Hepatocyte (in vitro differentiated cells): ENCODE data around the gene PROK1. TPM values are rescaled to one million over a fixed set of nuclear protein-coding genes. Genes with fewer than 3 reads are reported as not detected.

ENCODE experiments used
- DNase-seq: peaks from one replicate; pipeline ENCODE4 v3.0.0-alpha.2; 2016; ENCODE audit warnings: low spot score
- H2AFZ ChIP-seq: fragments of 200-600 bp; sonication (generic); 2 replicates; pipeline ENCODE4 v1.6.0; 2016; ENCODE audit warnings: antibody characterized with exemption, mild to moderate bottlenecking
- H3K27ac ChIP-seq: fragments of 200-600 bp; sonication (generic); 2 replicates; pipeline ENCODE4 v1.5.1; 2016; ENCODE audit warnings: mild to moderate bottlenecking
- H3K27me3 ChIP-seq: fragments of 200-600 bp; sonication (generic); 2 replicates; pipeline ENCODE4 v1.6.1; 2016
- H3K36me3 ChIP-seq: fragments of 200-600 bp; sonication (generic); replicated peaks from 2 replicates; pipeline ENCODE4 v1.5.1; 2016; ENCODE audit warnings: low read depth; ENCODE audit not compliant: insufficient read depth
- H3K4me1 ChIP-seq: fragments of 200-600 bp; sonication (generic); 2 replicates; pipeline ENCODE4 v1.5.1; 2016; ENCODE audit warnings: mild to moderate bottlenecking, moderate library complexity; ENCODE audit not compliant: insufficient read depth
- H3K4me2 ChIP-seq: fragments of 200-600 bp; sonication (generic); 2 replicates; pipeline ENCODE4 v1.6.0; 2016
- H3K4me3 ChIP-seq: fragments of 200-600 bp; sonication (generic); 2 replicates; pipeline ENCODE4 v1.5.1; 2016; ENCODE audit warnings: mild to moderate bottlenecking
- H3K79me2 ChIP-seq: fragments of 200-600 bp; sonication (generic); 2 replicates; pipeline ENCODE4 v1.6.0; 2017; ENCODE audit warnings: mild to moderate bottlenecking
- H3K9me2 ChIP-seq: fragments of 200-600 bp; sonication (generic); replicated peaks from 2 replicates; pipeline ENCODE4 v1.6.0; 2017; ENCODE audit warnings: mild to moderate bottlenecking; ENCODE audit not compliant: insufficient read depth
- H3K9me3 ChIP-seq: fragments of 200-600 bp; sonication (generic); 2 replicates; pipeline ENCODE4 v1.5.1; 2016; ENCODE audit warnings: low read depth, mild to moderate bottlenecking
- H4K20me1 ChIP-seq: fragments of 200-600 bp; sonication (generic); 2 replicates; pipeline ENCODE4 v1.6.0; 2016; ENCODE audit warnings: mild to moderate bottlenecking; ENCODE audit not compliant: insufficient read depth, poor library complexity, severe bottlenecking
- CTCF ChIP-seq: fragments of 200-600 bp; sonication (generic); IDR thresholded peaks from 2 replicates; pipeline ENCODE4 v1.5.1; 2016; ENCODE audit warnings: antibody characterized with exemption, mild to moderate bottlenecking; ENCODE audit not compliant: poor library complexity
- EZH2 ChIP-seq: fragments of 200-600 bp; sonication (generic); IDR thresholded peaks from 2 replicates; pipeline ENCODE4 v1.6.1; 2016; ENCODE audit warnings: antibody characterized with exemption, mild to moderate bottlenecking, borderline replicate concordance
- EZH2phosphoT487 ChIP-seq: fragments of 200-600 bp; sonication (generic); IDR thresholded peaks from one replicate; pipeline ENCODE4 v1.6.1; 2018; ENCODE audit warnings: antibody characterized with exemption, mild to moderate bottlenecking, low read depth, moderate library complexity; ENCODE audit not compliant: unreplicated experiment, severe bottlenecking
- WGBS: methylation state at CpG from one replicate; pipeline ENCODE4 v1.1.6; 2016; ENCODE audit warnings: low lambda C conversion rate; ENCODE audit errors: missing lambda C conversion rate; 5-methylcytosine and 5-hydroxymethylcytosine counted together
- polyA plus RNA-seq: library from polyadenylated mRNA; unstranded; fragments of >200 nt; fragmentation: Nextera tagmentation; extraction: Ambion mirVana; gene quantifications from 2 replicates; pipeline ENCODE4 v1.2.1, GENCODE V29; 2016
- total RNA-seq: library from RNA; depleted of rRNA; stranded (reverse); fragments of >200 nt; gene quantifications from 2 replicates; pipeline ENCODE4 v1.2.3, GENCODE V29; 2014

Gene PROK1
- total and polyA plus RNA-seq, 2 experiments from 2014 or later: 8.8 to 9.4 TPM

- Histone ChIP-seq H3K4me2 (no peak overlapping the region), H3K27me3 (peaks cover 9% of the 10 kb centered on the region), H3K4me1 (peaks cover 4% of the 10 kb centered on the region), H2AFZ (no peak overlapping the region), H3K4me3 (no peak overlapping the region), H3K9me2 (no peaks in the 10 kb centered on the region), H3K27ac (no peak overlapping the region), H3K9me3 (no peaks in the 10 kb centered on the region), H3K36me3 (no peaks in the 10 kb centered on the region), H4K20me1 (no peaks in the 10 kb centered on the region), H3K79me2 (no peaks in the 10 kb centered on the region)
- no peak for DNase-seq
- TF ChIP-seq EZH2phosphoT487 (no peak), CTCF (no peak), EZH2 (no peak)
- WGBS: 52% methylated on average over 12 of the region's 12 CpGs
Measured at GRCh38 chr1:110449661-110450651, 993 bp upstream of the PROK1 start.

GRCh38 chr1:110452330-110452729 is 1.4 kb downstream of the PROK1 start:
- Histone ChIP-seq H3K4me2 (no peak overlapping the region), H3K9me2 (no peaks in the 10 kb centered on the region), H3K4me1 (peaks cover 4% of the 10 kb centered on the region), H3K4me3 (no peak overlapping the region), H2AFZ (no peak overlapping the region), H3K9me3 (no peaks in the 10 kb centered on the region), H3K27me3 (peaks cover 9% of the 10 kb centered on the region), H3K79me2 (no peaks in the 10 kb centered on the region), H3K27ac (no peak overlapping the region), H3K36me3 (no peaks in the 10 kb centered on the region), H4K20me1 (no peaks in the 10 kb centered on the region)
- no peak for TF ChIP-seq EZH2
- no peak for TF ChIP-seq EZH2phosphoT487
- no peak for TF ChIP-seq CTCF
- no peak for DNase-seq
- 83% methylated on average over 7 of the region's 7 CpGs for WGBS

GRCh38 chr1:110453829-110454228 is 2.9 kb downstream of the PROK1 start:
- peaks cover 7% of the 10 kb centered on the region for H3K27me3 ChIP-seq
- no peaks in the 10 kb centered on the region for H3K9me2 ChIP-seq
- TF ChIP-seq CTCF (no peak), EZH2phosphoT487 (no peak), EZH2 (no peak)

More at GRCh38 chr1:110453829-110454228, 2.9 kb downstream of the PROK1 start:
- Histone ChIP-seq H3K4me2 (no peak overlapping the region), H3K36me3 (no peaks in the 10 kb centered on the region), H2AFZ (no peak overlapping the region), H3K4me1 (peaks cover 4% of the 10 kb centered on the region), H3K4me3 (no peak overlapping the region), H4K20me1 (no peaks in the 10 kb centered on the region), H3K79me2 (no peaks in the 10 kb centered on the region), H3K9me3 (no peaks in the 10 kb centered on the region), H3K27ac (no peak overlapping the region)
- 92% methylated on average over 9 of the region's 9 CpGs for WGBS
- DNase-seq: no peak
